HEK293 (cell line): Measurements from ENCODE around the gene IQSEC1.

Experiments used
- ZNF112 ChIP-seq: fragments of 450-650 bp; formaldehyde crosslinking; IDR thresholded peaks from 2 replicates; pipeline ENCODE4 v1.5.0; 2017; ENCODE audit warnings: missing biosample characterization, missing genetic modification characterization
- ZNF175 ChIP-seq: fragments of 450-650 bp; formaldehyde crosslinking; IDR thresholded peaks from 2 replicates; pipeline ENCODE4 v1.5.1; 2016; ENCODE audit warnings: missing biosample characterization, missing genetic modification characterization
- TF ChIP-seq, protein P1 (sequence below): fragments of 450-650 bp; formaldehyde crosslinking; IDR thresholded peaks from 2 replicates; pipeline ENCODE4 v1.5.1; 2016; ENCODE audit warnings: missing biosample characterization, missing genetic modification characterization

DNA sequence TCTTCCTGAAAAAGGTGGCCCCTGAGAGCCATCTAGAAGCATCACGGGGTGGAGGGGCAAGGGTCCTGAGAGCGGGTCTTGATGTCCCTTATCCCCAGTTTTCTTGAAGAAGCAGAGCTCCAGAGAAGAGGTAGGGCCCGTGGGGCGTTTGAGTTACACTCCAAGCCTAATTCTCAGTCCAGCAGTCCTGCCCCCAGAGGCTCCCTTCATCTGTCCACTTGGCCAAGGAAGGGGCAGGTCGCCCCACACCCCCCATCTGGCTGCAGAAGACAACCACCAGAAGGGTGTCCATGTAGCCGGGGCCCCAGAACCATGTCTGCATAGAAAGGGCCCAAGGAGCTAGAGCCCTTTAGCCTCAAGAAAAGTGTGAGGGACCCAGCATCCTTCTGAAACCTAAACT, 206.4 kb downstream of the IQSEC1 start:
- TF ChIP-seq ZNF175 (tag by site-specific recombination) = no peak
- TF ChIP-seq, protein P1, sequence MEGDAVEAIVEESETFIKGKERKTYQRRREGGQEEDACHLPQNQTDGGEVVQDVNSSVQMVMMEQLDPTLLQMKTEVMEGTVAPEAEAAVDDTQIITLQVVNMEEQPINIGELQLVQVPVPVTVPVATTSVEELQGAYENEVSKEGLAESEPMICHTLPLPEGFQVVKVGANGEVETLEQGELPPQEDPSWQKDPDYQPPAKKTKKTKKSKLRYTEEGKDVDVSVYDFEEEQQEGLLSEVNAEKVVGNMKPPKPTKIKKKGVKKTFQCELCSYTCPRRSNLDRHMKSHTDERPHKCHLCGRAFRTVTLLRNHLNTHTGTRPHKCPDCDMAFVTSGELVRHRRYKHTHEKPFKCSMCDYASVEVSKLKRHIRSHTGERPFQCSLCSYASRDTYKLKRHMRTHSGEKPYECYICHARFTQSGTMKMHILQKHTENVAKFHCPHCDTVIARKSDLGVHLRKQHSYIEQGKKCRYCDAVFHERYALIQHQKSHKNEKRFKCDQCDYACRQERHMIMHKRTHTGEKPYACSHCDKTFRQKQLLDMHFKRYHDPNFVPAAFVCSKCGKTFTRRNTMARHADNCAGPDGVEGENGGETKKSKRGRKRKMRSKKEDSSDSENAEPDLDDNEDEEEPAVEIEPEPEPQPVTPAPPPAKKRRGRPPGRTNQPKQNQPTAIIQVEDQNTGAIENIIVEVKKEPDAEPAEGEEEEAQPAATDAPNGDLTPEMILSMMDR (tag by site-specific recombination) = no peak
- TF ChIP-seq ZNF112 = no peak
